ENCODE results near the gene IFT88. TPM values are rescaled to one million over a fixed set of nuclear protein-coding genes. Genes with fewer than 3 reads are reported as not detected.

IFT88 gene
- total and polyA plus RNA-seq, 9 of the 15 experiments (the other 6 are each of a cell fraction or from before 2014, with no cell fraction given), result 8.3 to 13.5 (median 10.0) TPM

DNA sequence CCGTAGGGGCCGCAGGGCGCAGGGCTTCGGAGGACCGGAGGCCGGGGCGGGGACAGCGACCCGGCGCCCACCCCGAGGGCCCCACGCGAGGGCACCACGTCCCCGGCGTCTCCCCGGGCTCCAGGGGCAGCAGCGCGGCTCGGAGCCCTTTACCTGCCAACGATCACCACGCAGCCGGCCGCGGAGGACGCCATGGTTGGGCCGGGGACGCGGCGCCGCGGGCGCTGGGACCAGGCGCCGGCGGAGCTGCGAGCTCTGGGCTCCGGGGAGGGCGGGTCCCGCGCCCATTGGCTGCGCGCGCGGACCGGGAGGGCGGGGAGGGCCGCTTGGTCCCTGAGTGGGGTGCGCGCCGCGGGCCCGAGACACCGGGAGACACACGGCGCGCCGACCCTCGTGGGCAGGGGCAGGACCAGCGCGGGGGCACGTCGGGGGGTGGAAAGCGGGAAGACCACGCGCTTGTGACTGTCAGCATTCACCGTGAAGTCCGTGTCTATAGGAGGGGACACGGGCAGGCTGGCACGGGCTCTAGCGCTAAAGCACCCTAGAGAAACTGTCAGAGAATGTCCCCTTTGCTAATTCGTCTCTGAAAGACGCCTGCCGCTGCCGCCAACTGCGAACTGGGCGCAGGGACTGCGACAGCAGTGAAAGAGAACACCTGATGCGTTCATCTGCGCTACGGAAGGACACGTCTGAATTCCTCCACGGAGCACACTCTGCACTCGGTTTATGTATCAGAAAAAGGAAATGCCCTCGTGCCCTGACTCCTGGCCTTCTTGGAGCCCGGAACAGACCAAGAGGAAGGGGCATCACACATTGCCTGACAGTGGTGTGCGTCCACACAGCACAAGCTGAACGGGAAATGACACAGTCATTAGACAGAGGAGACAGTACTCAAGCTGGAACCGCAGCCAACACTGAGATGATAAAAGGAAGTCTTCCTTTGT is 41.1 kb upstream of the IFT88 start, which contains the start of gene CRYL1:
Gene CRYL1 (minus strand): TSS at position 257 of the 944 bp plus-strand sequence. CDS start 63 bp downstream, at position 194.
- DNase-seq (ENCODE audit: extremely low read depth in 1 of 4, low spot score in 3 of 4) (peak; percentile 77 to 88 (median 82)), ATAC-seq (peak; percentile 97), FAIRE-seq (peak; percentile 65)
- ChIA-PET POLR2A (no interaction called here), CTCF (ENCODE audit: low intra/inter-chr PET ratio) (no interaction called here)
- H3K9me3 ChIP-seq (replicated peaks; ENCODE audit: control insufficient read depth, insufficient read depth, low read depth, low read length), result no peaks in the 10 kb centered on the region
- peak within 1 kb of the TSS; percentile 68 for H3K27ac ChIP-seq (ENCODE audit: extremely low read depth, low read depth, low read length)
- no peaks in the 10 kb centered on the region for H4K20me1 ChIP-seq (replicated peaks; ENCODE audit: control insufficient read depth, insufficient read depth, low read length)
- 3% methylated on average over 22 of the region's 89 CpGs for WGBS (ENCODE audit: insufficient coverage, low coverage, missing lambda C conversion rate)
- H3K36me3 ChIP-seq (ENCODE audit: control insufficient read depth, insufficient read depth, low read length), result no peaks in the 10 kb centered on the region; the same call in 2 of the 3 replicates
- peak within 1 kb of the TSS; percentile 66 to 89 for H3K9ac ChIP-seq (ENCODE audit: insufficient read depth in 1 of 2, low read depth in 2 of 2, low read length in 2 of 2)
- peak within 1 kb of the TSS; percentile 95 for H3K4me2 ChIP-seq (ENCODE audit: insufficient read depth, low read length)
- H2AFZ ChIP-seq (ENCODE audit: low read depth, low read length), result peak within 1 kb of the TSS; percentile 99
- H3K4me3 ChIP-seq, result peak within 1 kb of the TSS; percentile 71
- in situ Hi-C loops (cut with MboI) (no loop called here), intact Hi-C loops (cut with micrococcal nuclease) (no loop called here)
- no peaks in the 10 kb centered on the region for H3K9me1 ChIP-seq (ENCODE audit: control insufficient read depth, insufficient read depth, low read length)
- TSS peak; percentile 87 for BruUV-seq (replicated peaks)
- H3K27me3 ChIP-seq (ENCODE audit: control insufficient read depth in 2 of 2, insufficient read depth in 2 of 2, low read length in 2 of 2), result no peaks in the 10 kb centered on the region
- H3K79me2 ChIP-seq (ENCODE audit: control insufficient read depth, insufficient read depth, low read length), result no peaks in the 10 kb centered on the region
- peaks cover 0 to 6% of the 10 kb centered on the region in 2 experiments; a peak in 3 of 5 replicates for H3K4me1 ChIP-seq (replicated peaks in 1 of 2; ENCODE audit: control insufficient read depth in 2 of 2, insufficient read depth in 2 of 2, low read length in 2 of 2)
- TF ChIP-seq, protein P1, sequence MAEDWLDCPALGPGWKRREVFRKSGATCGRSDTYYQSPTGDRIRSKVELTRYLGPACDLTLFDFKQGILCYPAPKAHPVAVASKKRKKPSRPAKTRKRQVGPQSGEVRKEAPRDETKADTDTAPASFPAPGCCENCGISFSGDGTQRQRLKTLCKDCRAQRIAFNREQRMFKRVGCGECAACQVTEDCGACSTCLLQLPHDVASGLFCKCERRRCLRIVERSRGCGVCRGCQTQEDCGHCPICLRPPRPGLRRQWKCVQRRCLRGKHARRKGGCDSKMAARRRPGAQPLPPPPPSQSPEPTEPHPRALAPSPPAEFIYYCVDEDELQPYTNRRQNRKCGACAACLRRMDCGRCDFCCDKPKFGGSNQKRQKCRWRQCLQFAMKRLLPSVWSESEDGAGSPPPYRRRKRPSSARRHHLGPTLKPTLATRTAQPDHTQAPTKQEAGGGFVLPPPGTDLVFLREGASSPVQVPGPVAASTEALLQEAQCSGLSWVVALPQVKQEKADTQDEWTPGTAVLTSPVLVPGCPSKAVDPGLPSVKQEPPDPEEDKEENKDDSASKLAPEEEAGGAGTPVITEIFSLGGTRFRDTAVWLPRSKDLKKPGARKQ (CRISPR knock-in tag; IDR thresholded peaks at IDR 0.05), result no peak
- TF ChIP-seq, protein P2, sequence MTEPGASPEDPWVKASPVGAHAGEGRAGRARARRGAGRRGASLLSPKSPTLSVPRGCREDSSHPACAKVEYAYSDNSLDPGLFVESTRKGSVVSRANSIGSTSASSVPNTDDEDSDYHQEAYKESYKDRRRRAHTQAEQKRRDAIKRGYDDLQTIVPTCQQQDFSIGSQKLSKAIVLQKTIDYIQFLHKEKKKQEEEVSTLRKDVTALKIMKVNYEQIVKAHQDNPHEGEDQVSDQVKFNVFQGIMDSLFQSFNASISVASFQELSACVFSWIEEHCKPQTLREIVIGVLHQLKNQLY (CRISPR knock-in tag; conservative IDR thresholded peaks at IDR 0.05), result no peak
- TF ChIP-seq RBM22 (IDR thresholded peaks at IDR 0.05; ENCODE audit: low read depth, low read length, poor library complexity, severe bottlenecking) (no peak), SNRNP70 (optimal IDR thresholded peaks at IDR 0.05; ENCODE audit: low read depth, low read length) (no peak), ZBTB7A (IDR thresholded peaks at IDR 0.05; ENCODE audit: borderline replicate concordance, control insufficient read depth, low read depth, low read length) (peak; percentile 48; the same call in 1 of the 2 replicates), PTTG1 (tag; IDR thresholded peaks at IDR 0.05; ENCODE audit: low read depth) (no peak), RBFOX2 (IDR thresholded peaks at IDR 0.05; ENCODE audit: low read depth, low read length) (peak; percentile 72), SAFB (IDR thresholded peaks at IDR 0.05; ENCODE audit: borderline replicate concordance, low read depth, low read length) (peak; percentile 65; the same call in 1 of the 2 replicates), ZNF146 (CRISPR knock-in tag; IDR thresholded peaks at IDR 0.05; ENCODE audit: unreplicated experiment) (no peak), RUNX1 (IDR thresholded peaks at IDR 0.05; ENCODE audit: low read depth) (no peak), HDAC6 (IDR thresholded peaks at IDR 0.05; ENCODE audit: low read depth, low read length) (no peak)
- TF ChIP-seq, protein P3, sequence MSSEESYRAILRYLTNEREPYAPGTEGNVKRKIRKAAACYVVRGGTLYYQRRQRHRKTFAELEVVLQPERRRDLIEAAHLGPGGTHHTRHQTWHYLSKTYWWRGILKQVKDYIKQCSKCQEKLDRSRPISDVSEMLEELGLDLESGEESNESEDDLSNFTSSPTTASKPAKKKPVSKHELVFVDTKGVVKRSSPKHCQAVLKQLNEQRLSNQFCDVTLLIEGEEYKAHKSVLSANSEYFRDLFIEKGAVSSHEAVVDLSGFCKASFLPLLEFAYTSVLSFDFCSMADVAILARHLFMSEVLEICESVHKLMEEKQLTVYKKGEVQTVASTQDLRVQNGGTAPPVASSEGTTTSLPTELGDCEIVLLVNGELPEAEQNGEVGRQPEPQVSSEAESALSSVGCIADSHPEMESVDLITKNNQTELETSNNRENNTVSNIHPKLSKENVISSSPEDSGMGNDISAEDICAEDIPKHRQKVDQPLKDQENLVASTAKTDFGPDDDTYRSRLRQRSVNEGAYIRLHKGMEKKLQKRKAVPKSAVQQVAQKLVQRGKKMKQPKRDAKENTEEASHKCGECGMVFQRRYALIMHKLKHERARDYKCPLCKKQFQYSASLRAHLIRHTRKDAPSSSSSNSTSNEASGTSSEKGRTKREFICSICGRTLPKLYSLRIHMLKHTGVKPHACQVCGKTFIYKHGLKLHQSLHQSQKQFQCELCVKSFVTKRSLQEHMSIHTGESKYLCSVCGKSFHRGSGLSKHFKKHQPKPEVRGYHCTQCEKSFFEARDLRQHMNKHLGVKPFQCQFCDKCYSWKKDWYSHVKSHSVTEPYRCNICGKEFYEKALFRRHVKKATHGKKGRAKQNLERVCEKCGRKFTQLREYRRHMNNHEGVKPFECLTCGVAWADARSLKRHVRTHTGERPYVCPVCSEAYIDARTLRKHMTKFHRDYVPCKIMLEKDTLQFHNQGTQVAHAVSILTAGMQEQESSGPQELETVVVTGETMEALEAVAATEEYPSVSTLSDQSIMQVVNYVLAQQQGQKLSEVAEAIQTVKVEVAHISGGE (CRISPR knock-in tag; IDR thresholded peaks at IDR 0.05), result peak in 1 of 3 experiments; percentile 27; a peak in 1 of 6 replicates

Data from K562 (cell line).